Endothelial cell of hepatic sinusoid (primary cell): ENCODE measurements around the gene NTM.
"Not testable (repeated sequence)": the region's sequence is repeated elsewhere in the genome, so short reads cannot be mapped to it uniquely, and the experiment has no call there.

Experiments
- in situ Hi-C: cut with HindIII; loops from 2 replicates; pipeline ENCODE4 v1.10.0; 2017; ENCODE audit warnings: low sequenced_read_pairs

The NTM gene

GRCh38 chr11:132289590-132290256 lies 919.3 kb downstream of the NTM start:
- in situ Hi-C loops, result loop anchor here (5.0 kb wide), 1 partner anchor 58 kb away; no protein-coding TSS in a partner anchor

GRCh38 chr11:132293586-132293985 lies 923.2 kb downstream of the NTM start:
- in situ Hi-C loops, result loop anchor here (5.0 kb wide), 1 partner anchor 54 kb away; no protein-coding TSS in a partner anchor

- in situ Hi-C loops, result no loop called here
These were observed 926.7 kb downstream of the NTM start for GRCh38 chr11:132296946-132297610.

DNA sequence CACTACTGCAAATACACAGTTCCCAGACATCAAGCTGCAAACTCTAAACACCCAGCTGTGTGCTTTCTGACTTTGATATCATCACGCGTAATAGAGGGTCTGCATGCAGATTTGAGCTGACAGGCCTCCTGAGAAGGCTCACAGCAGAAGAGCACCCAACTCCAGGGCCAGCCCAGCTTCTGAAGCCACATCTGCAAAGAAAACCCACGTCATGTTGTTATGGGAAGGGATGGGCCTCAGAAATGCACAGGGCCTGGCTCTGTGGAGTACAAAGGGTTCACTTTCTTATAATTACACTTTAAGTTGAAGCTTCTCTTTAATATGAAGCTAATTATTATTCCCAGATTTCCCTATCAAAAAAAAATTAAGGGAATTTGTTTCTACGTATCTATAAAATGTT lies 927.9 kb downstream of the NTM start:
- in situ Hi-C loops, result no loop called here

- in situ Hi-C loops, result no loop called here
These were observed 929.9 kb downstream of the NTM start for GRCh38 chr11:132300283-132300682.

GRCh38 chr11:132301465-132301864 lies 931.0 kb downstream of the NTM start:
- in situ Hi-C loops, result no loop called here

GRCh38 chr11:132301900-132302299 lies 931.5 kb downstream of the NTM start:
- in situ Hi-C loops, result no loop called here

DNA sequence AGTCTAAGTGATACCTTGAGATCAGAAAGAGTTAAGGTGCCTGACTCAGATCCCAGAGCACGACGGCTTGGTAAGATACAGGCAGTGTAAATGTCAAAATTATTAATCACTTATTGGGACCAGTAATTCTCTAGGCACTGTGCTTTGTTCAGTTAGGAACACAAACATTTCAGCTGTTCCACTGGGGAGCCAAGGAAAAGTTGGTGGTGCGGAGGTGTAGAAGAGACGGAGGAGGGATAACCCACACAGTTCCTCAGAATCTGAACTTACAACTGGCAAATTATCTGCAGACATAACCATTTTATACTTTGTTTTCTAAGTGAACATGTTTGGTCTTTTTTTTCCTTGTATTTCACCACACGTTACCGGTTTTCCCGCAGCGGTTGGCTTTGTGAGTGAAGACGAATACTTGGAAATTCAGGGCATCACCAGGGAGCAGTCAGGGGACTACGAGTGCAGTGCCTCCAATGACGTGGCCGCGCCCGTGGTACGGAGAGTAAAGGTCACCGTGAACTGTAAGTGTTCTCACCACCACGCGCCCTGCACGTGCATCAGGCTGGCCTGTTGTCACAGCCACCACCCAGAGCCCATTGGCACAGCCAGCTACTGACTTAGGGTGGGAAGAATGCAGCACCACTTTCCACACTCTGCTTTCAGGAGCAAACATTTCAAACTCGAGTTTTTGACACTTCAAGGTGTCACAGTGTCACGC lies 937.0 kb downstream of the NTM start:
- in situ Hi-C loops, result no loop called here

DNA sequence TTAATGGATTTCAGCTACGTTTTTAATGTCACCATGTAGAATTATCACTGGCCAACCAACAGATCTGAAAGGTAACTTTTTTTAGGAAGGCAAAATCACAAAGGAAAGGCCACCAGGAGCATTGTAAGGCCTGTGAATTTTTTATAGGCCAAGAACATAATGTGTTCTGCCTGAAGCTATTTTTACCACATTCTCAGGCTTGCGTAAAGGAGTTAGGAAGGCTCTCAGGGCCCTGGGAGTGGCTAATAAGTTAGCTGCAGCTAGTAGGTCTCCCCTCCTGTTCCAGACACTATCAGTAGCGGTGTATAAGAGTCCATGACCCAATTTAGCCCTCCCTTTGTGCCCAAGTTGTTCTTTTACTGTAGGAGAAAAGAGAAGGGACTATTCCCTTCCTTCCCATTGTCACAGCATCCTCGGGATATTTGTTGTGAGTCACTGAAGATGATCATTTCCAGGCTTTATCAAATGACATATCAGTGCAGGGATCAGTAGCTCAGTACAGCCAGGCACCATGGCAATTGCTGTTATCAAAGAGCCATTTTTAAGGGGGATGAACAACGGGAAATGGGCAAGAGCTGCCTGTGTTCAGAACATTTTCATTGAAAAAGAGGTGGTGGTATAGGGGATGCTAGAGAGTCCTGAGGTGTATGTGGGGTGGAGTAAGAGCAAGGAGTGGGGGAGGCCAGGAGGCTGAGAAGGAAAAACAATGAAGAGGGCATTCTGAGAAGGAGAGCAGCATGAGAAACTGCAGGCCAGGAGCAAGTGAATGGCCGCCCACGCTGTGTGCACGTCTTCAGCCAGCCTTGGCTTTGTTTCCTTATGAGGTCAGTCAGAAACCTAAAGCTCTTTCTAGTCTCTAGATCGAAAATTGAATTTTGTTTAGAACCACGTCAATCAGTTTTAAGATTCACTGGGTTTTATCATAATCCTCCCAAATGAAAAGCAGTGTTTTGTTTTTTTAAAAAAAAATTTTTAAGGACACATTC lies 940.3 kb downstream of the NTM start:
- in situ Hi-C loops, result no loop called here

- in situ Hi-C loops, result no loop called here
These were observed 941.3 kb downstream of the NTM start for GRCh38 chr11:132311703-132312102.

DNA sequence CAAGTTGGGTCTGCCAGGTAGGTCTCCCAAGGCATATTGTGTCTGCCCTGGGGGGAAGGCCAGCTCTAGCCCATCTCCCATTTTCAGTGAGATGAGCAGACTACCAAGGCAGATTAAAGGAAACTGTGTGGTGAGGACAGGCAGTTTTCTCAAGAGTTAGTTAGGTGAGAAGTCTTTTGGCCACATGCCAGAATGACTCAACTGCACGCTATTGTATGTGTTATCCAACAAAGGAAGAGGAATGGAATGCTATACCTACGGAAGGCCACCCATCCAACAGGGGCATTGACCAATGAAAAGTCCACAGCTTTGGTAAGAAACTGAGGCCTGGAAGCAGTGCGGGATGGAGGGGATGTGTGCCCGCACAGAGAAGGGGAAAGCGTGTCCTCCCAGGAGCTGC lies 941.7 kb downstream of the NTM start:
- in situ Hi-C loops, result no loop called here

DNA sequence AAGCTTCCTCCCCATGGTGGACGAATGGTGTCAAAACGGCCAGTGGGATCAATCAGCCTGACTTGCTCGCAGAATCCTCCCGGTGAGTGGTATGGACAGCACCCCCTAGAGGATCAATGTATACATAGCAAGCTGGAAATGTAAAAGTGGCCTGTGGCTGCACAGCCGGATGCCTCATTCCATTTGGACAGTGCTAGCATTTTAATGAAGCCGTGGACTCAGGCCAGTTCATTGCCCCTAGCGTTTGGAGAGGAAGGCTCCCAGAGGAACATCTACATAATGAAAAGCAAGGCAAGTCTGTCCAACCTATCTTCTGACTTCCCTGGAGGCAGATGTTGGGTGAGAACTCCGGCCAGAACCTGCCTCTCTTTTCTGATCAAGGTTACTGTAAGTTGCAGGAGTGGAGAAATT lies 942.3 kb downstream of the NTM start:
- in situ Hi-C loops, result no loop called here

DNA sequence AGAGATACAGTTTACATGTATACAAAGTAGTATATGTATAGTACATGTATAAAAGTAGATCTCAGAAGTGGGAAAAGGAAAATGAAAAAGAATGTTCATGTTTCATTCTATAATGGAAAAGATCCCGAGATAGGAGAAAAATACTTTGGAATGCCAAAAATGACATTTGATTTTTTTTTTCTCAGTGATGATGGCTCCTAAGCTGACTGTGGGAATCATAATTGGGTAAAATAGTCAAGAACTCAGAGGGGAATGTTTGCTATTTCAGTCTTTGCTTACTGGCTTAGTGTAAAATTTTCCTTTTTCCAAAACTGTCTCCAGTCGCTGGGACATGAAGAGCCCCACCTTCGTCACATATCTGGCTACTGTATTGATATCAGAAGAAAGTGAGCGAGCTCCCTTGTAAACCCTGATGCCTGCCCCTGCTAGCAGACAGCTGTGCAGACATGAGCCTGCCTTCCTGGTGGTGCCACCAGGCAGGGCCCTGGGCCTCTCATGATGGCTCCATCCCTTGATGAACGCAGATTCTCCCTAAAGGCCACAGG lies 944.6 kb downstream of the NTM start:
- in situ Hi-C loops, result no loop called here

- in situ Hi-C loops, result no loop called here
These were observed 945.3 kb downstream of the NTM start for GRCh38 chr11:132315696-132316095.

DNA sequence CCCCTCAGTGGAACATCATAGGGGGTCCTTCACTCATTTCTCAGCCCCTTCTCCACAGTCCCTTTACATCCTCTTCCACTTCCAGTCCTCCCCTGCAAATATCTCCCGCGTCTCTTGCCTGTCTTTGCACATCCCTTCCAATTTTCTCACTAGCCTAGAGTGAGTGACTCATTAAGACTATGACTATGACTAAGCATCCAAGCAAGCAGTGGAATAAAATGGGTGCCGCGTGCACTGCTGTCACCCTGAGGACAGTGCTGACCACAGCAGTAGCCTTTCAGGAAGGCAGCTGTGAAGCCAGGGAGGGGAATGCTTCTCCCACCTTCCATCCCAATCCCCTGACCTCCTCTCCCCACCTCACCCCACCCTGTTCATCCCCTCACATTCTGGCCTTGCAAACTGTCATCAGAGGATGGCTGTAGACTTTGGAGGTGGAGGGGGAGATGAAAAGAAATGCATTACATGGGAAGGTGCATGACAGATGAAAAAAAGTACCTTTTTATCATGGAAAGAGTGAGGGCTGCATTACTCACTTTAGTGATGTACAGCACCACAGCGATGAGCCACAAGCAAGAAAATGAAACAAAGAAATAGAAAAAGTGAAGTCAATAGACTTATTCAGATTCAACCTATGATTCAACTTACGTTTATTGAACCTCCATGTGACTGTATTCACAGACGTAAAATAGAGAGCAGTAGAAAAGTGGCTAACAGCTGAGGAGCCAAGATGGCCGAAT lies 948.2 kb downstream of the NTM start:
- in situ Hi-C loops, result no loop called here

GRCh38 chr11:132319419-132319818 lies 949.0 kb downstream of the NTM start:
- in situ Hi-C loops, result not testable (repeated sequence)

DNA sequence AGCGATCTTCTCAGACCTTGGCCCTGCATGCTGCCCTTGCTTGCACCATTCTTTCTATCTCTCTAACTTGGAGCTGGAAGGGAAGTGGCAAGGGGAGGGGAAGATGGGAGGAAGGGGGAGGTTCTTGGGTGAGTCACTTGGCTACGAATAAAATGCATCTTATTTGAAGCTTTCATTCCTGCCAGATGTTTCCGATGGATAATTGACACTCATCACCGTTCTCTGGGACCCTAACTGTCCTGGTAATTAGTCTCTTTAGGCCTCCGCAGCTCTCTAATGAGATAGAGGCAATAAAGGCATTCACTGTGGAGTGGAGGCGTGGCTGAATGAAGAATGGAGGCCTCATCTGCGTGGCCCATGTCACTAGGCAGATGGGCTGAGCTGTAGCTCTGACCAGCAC lies 960.1 kb downstream of the NTM start:
- in situ Hi-C loops, result no loop called here

DNA sequence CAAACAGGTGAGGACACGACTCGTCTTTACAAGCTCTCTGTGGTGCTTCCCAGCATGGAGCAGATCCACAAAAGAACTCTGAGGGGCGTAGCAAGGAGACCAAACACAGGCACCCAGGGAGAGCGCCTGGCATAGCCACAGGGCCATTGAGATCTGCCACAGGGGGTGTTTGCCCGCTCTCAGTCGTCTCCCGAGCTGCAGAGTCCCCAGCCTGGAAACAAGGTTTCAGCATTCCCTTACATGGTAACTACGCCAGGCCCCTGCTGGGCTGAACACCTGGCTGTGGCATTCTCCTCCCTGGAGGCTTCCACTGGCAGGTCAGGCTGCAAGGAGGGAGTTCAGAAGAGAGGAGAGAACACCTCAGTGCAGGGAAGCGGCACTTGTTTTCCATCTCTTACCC lies 962.1 kb downstream of the NTM start:
- in situ Hi-C loops, result no loop called here

DNA sequence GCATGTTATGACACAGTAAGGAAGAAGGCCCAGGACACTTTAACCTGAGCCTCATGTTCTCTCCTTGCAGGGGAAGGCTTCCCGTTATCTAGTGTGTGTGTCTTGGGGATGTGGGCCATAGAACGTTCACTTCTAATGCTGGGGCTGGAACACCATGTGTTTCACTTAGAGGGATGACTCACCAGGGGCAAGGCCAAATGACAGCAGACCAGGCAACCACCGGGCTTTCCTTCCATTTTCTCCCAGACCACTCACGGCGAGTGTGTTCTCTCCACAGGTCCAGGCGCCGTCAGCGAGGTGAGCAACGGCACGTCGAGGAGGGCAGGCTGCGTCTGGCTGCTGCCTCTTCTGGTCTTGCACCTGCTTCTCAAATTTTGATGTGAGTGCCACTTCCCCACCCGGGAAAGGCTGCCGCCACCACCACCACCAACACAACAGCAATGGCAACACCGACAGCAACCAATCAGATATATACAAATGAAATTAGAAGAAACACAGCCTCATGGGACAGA lies 964.4 kb downstream of the NTM start:
- in situ Hi-C loops, result no loop called here

DNA sequence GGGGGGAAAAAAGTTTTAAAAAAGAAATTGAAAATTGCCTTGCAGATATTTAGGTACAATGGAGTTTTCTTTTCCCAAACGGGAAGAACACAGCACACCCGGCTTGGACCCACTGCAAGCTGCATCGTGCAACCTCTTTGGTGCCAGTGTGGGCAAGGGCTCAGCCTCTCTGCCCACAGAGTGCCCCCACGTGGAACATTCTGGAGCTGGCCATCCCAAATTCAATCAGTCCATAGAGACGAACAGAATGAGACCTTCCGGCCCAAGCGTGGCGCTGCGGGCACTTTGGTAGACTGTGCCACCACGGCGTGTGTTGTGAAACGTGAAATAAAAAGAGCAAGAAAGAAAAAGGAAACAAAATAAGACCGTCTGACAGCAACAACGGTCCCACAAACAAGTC lies 964.9 kb downstream of the NTM start:
- in situ Hi-C loops, result no loop called here
